Measurements from ENCODE around the gene VRTN.

The VRTN gene

GRCh38 chr14:74400031-74400685 is 51.9 kb downstream of the VRTN start:
- Histone ChIP-seq H3K27me3 (ENCODE audit: insufficient read depth, low read length, poor library complexity, severe bottlenecking) (no peaks in the 10 kb centered on the region), H3K9me2 (replicated peaks; ENCODE audit: low read depth, low read length) (no peaks in the 10 kb centered on the region), H3K4me3 (ENCODE audit: low read length, poor library complexity, severe bottlenecking) (no peak overlapping the region), H3K9ac (ENCODE audit: low read depth, low read length, poor library complexity, severe bottlenecking) (no peak overlapping the region), H3F3A (ENCODE audit: low read depth) (no peaks in the 10 kb centered on the region), H3K9me3 (ENCODE audit: insufficient read depth, low read depth, low read length) (no peaks in the 10 kb centered on the region), H2AFZ (ENCODE audit: low read length) (no peak overlapping the region), H3K4me2 (ENCODE audit: low read depth, low read length, poor library complexity, severe bottlenecking) (no peak overlapping the region), H3K79me2 (ENCODE audit: insufficient read depth, low read length) (no peaks in the 10 kb centered on the region), H3K4me1 (ENCODE audit: insufficient read depth, low read length, poor library complexity, severe bottlenecking) (peaks cover 25% of the 10 kb centered on the region), H4K20me1 (ENCODE audit: insufficient read depth, low read length, poor library complexity, severe bottlenecking) (no peaks in the 10 kb centered on the region), H3K36me3 (ENCODE audit: insufficient read depth, low read length) (no peaks in the 10 kb centered on the region)
- TF ChIP-seq EZH2phosphoT487 (IDR thresholded peaks at IDR 0.05; ENCODE audit: borderline replicate concordance) (no peak), CTCF (conservative IDR thresholded peaks at IDR 0.05; ENCODE audit: low read length) (peak; percentile 19; the same call in 1 of the 2 replicates)

- no peaks in the 10 kb centered on the region for H3K36me3 ChIP-seq (ENCODE audit: insufficient read depth, low read length)
- H3K9me3 ChIP-seq (ENCODE audit: insufficient read depth, low read depth, low read length), result no peaks in the 10 kb centered on the region
- H2AFZ ChIP-seq (ENCODE audit: low read length), result peak overlapping the region; percentile 87
- no peaks in the 10 kb centered on the region for H4K20me1 ChIP-seq (ENCODE audit: insufficient read depth, low read length, poor library complexity, severe bottlenecking)
- peak overlapping the region; percentile 74 for H3K9ac ChIP-seq (ENCODE audit: low read depth, low read length, poor library complexity, severe bottlenecking)
- H3K4me2 ChIP-seq (ENCODE audit: low read depth, low read length, poor library complexity, severe bottlenecking), result peak overlapping the region; percentile 94
- H3K9me2 ChIP-seq (replicated peaks; ENCODE audit: low read depth, low read length), result no peaks in the 10 kb centered on the region
- H3K27me3 ChIP-seq (ENCODE audit: insufficient read depth, low read length, poor library complexity, severe bottlenecking), result no peaks in the 10 kb centered on the region
- no peaks in the 10 kb centered on the region for H3K79me2 ChIP-seq (ENCODE audit: insufficient read depth, low read length)
- H3F3A ChIP-seq (ENCODE audit: low read depth), result no peaks in the 10 kb centered on the region
- H3K4me1 ChIP-seq (ENCODE audit: insufficient read depth, low read length, poor library complexity, severe bottlenecking), result peaks cover 25% of the 10 kb centered on the region
- TF ChIP-seq CTCF (conservative IDR thresholded peaks at IDR 0.05; ENCODE audit: low read length), result no peak
- no peak for TF ChIP-seq EZH2phosphoT487 (IDR thresholded peaks at IDR 0.05; ENCODE audit: borderline replicate concordance)
- peak overlapping the region; percentile 75 for H3K4me3 ChIP-seq (ENCODE audit: low read length, poor library complexity, severe bottlenecking)
These were observed 52.7 kb downstream of the VRTN start for GRCh38 chr14:74400919-74401503.

GRCh38 chr14:74401504-74402241 is 53.4 kb downstream of the VRTN start:
- Histone ChIP-seq H3K27me3 (ENCODE audit: insufficient read depth, low read length, poor library complexity, severe bottlenecking) (no peaks in the 10 kb centered on the region), H3K9me2 (replicated peaks; ENCODE audit: low read depth, low read length) (no peaks in the 10 kb centered on the region), H3K4me1 (ENCODE audit: insufficient read depth, low read length, poor library complexity, severe bottlenecking) (peaks cover 25% of the 10 kb centered on the region), H3F3A (ENCODE audit: low read depth) (no peaks in the 10 kb centered on the region), H4K20me1 (ENCODE audit: insufficient read depth, low read length, poor library complexity, severe bottlenecking) (no peaks in the 10 kb centered on the region), H3K9me3 (ENCODE audit: insufficient read depth, low read depth, low read length) (no peaks in the 10 kb centered on the region), H3K4me2 (ENCODE audit: low read depth, low read length, poor library complexity, severe bottlenecking) (peak overlapping the region; percentile 94), H3K79me2 (ENCODE audit: insufficient read depth, low read length) (no peaks in the 10 kb centered on the region), H2AFZ (ENCODE audit: low read length) (peak overlapping the region; percentile 87), H3K9ac (ENCODE audit: low read depth, low read length, poor library complexity, severe bottlenecking) (peak overlapping the region; percentile 74), H3K36me3 (ENCODE audit: insufficient read depth, low read length) (no peaks in the 10 kb centered on the region), H3K4me3 (ENCODE audit: low read length, poor library complexity, severe bottlenecking) (peak overlapping the region; percentile 75)
- TF ChIP-seq EZH2phosphoT487 (IDR thresholded peaks at IDR 0.05; ENCODE audit: borderline replicate concordance) (no peak), CTCF (conservative IDR thresholded peaks at IDR 0.05; ENCODE audit: low read length) (no peak)
